GM23248 (cell line): ENCODE measurements around the gene KCNIP1. TPM values are rescaled to one million over a fixed set of nuclear protein-coding genes. Genes with fewer than 3 reads are reported as not detected.

Experiments used
- DNase-seq: peaks from one replicate; pipeline ENCODE4 v3.0.0-alpha.2; 2015
- H2AFZ ChIP-seq: fragments of 200-600 bp; sonication (generic); 2 replicates; pipeline ENCODE4 v1.6.1; 2016; ENCODE audit warnings: antibody characterized with exemption
- H3F3A ChIP-seq: fragments of 200-600 bp; sonication (generic); 2 replicates; pipeline ENCODE4 v1.6.1; 2016; ENCODE audit warnings: mild to moderate bottlenecking, antibody characterized with exemption, mixed run types; ENCODE audit not compliant: insufficient read depth
- H3K27ac ChIP-seq: fragments of 200-600 bp; sonication (generic); 2 replicates; pipeline ENCODE4 v1.5.1; 2016; ENCODE audit warnings: mild to moderate bottlenecking
- H3K27me3 ChIP-seq: fragments of 200-600 bp; sonication (generic); replicated peaks from 2 replicates; pipeline ENCODE4 v1.6.1; 2016; ENCODE audit warnings: mild to moderate bottlenecking; ENCODE audit not compliant: insufficient read depth
- H3K36me3 ChIP-seq: fragments of 200-600 bp; sonication (generic); 2 replicates; pipeline ENCODE4 v1.6.1; 2016; ENCODE audit warnings: low read depth, mild to moderate bottlenecking
- H3K4me1 ChIP-seq: fragments of 200-600 bp; sonication (generic); 2 replicates; pipeline ENCODE4 v1.6.1; 2016; ENCODE audit warnings: mild to moderate bottlenecking; ENCODE audit not compliant: insufficient read depth
- H3K4me2 ChIP-seq: fragments of 200-600 bp; sonication (generic); one replicate; pipeline ENCODE4 v1.6.1; 2016; ENCODE audit warnings: mild to moderate bottlenecking; ENCODE audit not compliant: unreplicated experiment
- H3K4me3 ChIP-seq: fragments of 200-600 bp; sonication (generic); 2 replicates; pipeline ENCODE4 v1.5.1; 2016; ENCODE audit warnings: mild to moderate bottlenecking
- H3K79me2 ChIP-seq: fragments of 200-600 bp; sonication (generic); 2 replicates; pipeline ENCODE4 v1.6.1; 2016; ENCODE audit warnings: mild to moderate bottlenecking; ENCODE audit not compliant: insufficient read depth
- H3K9ac ChIP-seq: fragments of 200-600 bp; sonication (generic); 2 replicates; pipeline ENCODE4 v1.6.1; 2016; ENCODE audit warnings: mild to moderate bottlenecking
- H3K9me2 ChIP-seq: fragments of 200-600 bp; sonication (generic); 2 replicates; pipeline ENCODE4 v1.6.1; 2016; ENCODE audit warnings: mixed run types, mild to moderate bottlenecking, moderate library complexity; ENCODE audit not compliant: insufficient read depth
- H3K9me3 ChIP-seq: fragments of 200-600 bp; sonication (generic); one replicate; pipeline ENCODE4 v1.6.1; 2017; ENCODE audit warnings: low read depth
- H4K20me1 ChIP-seq: fragments of 200-600 bp; sonication (generic); 2 replicates; pipeline ENCODE4 v1.6.0; 2016; ENCODE audit not compliant: insufficient read depth
- EZH2 ChIP-seq: fragments of 200-600 bp; sonication (generic); IDR thresholded peaks from 2 replicates; pipeline ENCODE4 v1.6.1; 2018; ENCODE audit warnings: antibody characterized with exemption, mild to moderate bottlenecking; ENCODE audit not compliant: insufficient read depth, poor library complexity, severe bottlenecking
- EZH2phosphoT487 ChIP-seq: fragments of 200-600 bp; sonication (generic); IDR thresholded peaks from 2 replicates; pipeline ENCODE4 v1.6.1; 2018; ENCODE audit warnings: antibody characterized with exemption, moderate library complexity, mild to moderate bottlenecking, low read depth; ENCODE audit not compliant: insufficient read depth
- WGBS, 2 experiments: methylation state at CpG; one replicate each; pipeline ENCODE4 v1.1.6; 2015 to 2017; ENCODE audit warnings: low lambda C conversion rate in 2 of 2, low coverage in 1 of 2; ENCODE audit errors: missing lambda C conversion rate in 2 of 2; 5-methylcytosine and 5-hydroxymethylcytosine counted together
- in situ Hi-C: fragments of 300-500 bp; cut with MboI; formaldehyde crosslinking; loops from 2 replicates; pipeline ENCODE4 v1.15.0; 2020
- polyA plus RNA-seq: library from polyadenylated mRNA; unstranded; fragments of >200 nt; fragmentation: Nextera tagmentation; extraction: Ambion mirVana; gene quantifications from 2 replicates; pipeline ENCODE4 v1.2.1, GENCODE V29; 2016
- total RNA-seq: library from RNA; depleted of rRNA; stranded (reverse); fragments of >200 nt; shearing (Covaris generic); gene quantifications from 2 replicates; pipeline ENCODE4 v1.2.3, GENCODE V29; 2014; rRNA removed

The KCNIP1 gene
- total and polyA plus RNA-seq, 2 experiments from 2014 or later: not detected

DNA sequence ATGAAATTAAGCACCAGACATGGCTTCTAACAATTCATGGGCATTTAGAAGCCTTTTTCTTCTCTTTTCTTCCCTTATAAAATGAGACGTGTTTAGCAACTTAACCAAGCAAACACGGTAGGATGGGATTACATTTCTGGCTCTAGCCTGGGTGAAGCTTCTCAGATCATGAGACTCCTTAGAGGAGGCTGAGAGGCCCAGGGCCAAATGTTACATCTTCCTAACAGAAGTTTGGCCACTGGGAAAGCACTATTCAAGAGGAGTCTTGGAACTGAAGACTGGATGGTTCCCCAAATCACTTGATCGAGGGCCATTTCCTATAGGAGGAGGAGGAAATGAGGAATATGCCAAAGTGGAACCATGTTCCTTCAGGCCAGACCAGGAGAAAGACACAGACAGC lies 281.6 kb downstream of the KCNIP1 start:
- Histone ChIP-seq H3K27ac (no peak overlapping the region), H3K27me3 (no peaks in the 10 kb centered on the region), H3K9me2 (no peaks in the 10 kb centered on the region), H3K4me1 (no peaks in the 10 kb centered on the region), H4K20me1 (no peaks in the 10 kb centered on the region), H3K36me3 (no peaks in the 10 kb centered on the region), H3K9ac (no peak overlapping the region), H3K9me3 (no peaks in the 10 kb centered on the region), H2AFZ (no peak overlapping the region), H3F3A (no peaks in the 10 kb centered on the region), H3K79me2 (no peaks in the 10 kb centered on the region), H3K4me2 (no peak overlapping the region), H3K4me3 (no peak overlapping the region)
- in situ Hi-C loops: no loop called here
- no peak for TF ChIP-seq EZH2phosphoT487
- TF ChIP-seq EZH2: no peak
- no peak for DNase-seq
- WGBS, 2 experiments: 10 to 13% methylated on average over 3 of the region's 3 CpGs

Other genes with a start within 250 kb of the KCNIP1 start
- gene LCP2, start 206.2 kb upstream of the KCNIP1 start, total RNA-seq: not detected in 2 replicates
- gene LCP2, start 206.2 kb upstream of the KCNIP1 start, polyA plus RNA-seq: not detected in 2 replicates
- not detected in 2 replicates for gene KCNMB1, start 114.7 kb upstream of the KCNIP1 start, total RNA-seq
- not detected in 2 replicates for gene KCNMB1, start 114.7 kb upstream of the KCNIP1 start, polyA plus RNA-seq